ENCODE results near the gene TEAD1. TPM values are rescaled to one million over a fixed set of nuclear protein-coding genes. Genes with fewer than 3 reads are reported as not detected.

The TEAD1 gene
- polyA plus RNA-seq, 4 donors = 76.3 to 94.0 (median 83.1) TPM

- DNase-seq (ENCODE audit: low read depth in 4 of 4, low spot score in 3 of 4) = no peak
Measured at GRCh38 chr11:12963792-12964536, 289.7 kb downstream of the TEAD1 start.

GRCh38 chr11:12964650-12965049 lies 290.4 kb downstream of the TEAD1 start:
- no peak for DNase-seq (ENCODE audit: low read depth in 4 of 4, low spot score in 3 of 4)

- no peak for DNase-seq (ENCODE audit: low read depth in 4 of 4, low spot score in 3 of 4)
Measured at GRCh38 chr11:12966002-12966401, 291.8 kb downstream of the TEAD1 start.

- no peak for DNase-seq (ENCODE audit: low read depth in 4 of 4, low spot score in 3 of 4)
Measured at GRCh38 chr11:12968101-12968500, 293.9 kb downstream of the TEAD1 start.

- DNase-seq (ENCODE audit: low read depth in 4 of 4, low spot score in 3 of 4) = peak in 1 of 4 donors; percentile 68
Measured at GRCh38 chr11:12968826-12969225, 294.6 kb downstream of the TEAD1 start.

- no peak for DNase-seq (ENCODE audit: low read depth in 4 of 4, low spot score in 3 of 4)
Measured at GRCh38 chr11:12971955-12972354, 297.7 kb downstream of the TEAD1 start.

GRCh38 chr11:12973528-12974181 lies 299.4 kb downstream of the TEAD1 start:
- DNase-seq (ENCODE audit: low read depth in 4 of 4, low spot score in 3 of 4) = no peak

- DNase-seq (ENCODE audit: low read depth in 4 of 4, low spot score in 3 of 4) = no peak
Measured at GRCh38 chr11:12975195-12975594, 301.0 kb downstream of the TEAD1 start.

GRCh38 chr11:12979928-12980689 lies 305.9 kb downstream of the TEAD1 start:
- DNase-seq (ENCODE audit: low read depth in 4 of 4, low spot score in 3 of 4) = peak in 1 of 4 donors; percentile 67

- no peak for DNase-seq (ENCODE audit: low read depth in 4 of 4, low spot score in 3 of 4)
Measured at GRCh38 chr11:12981676-12982522, 307.7 kb downstream of the TEAD1 start.

GRCh38 chr11:12983336-12983735 lies 309.1 kb downstream of the TEAD1 start:
- DNase-seq (ENCODE audit: low read depth in 4 of 4, low spot score in 3 of 4) = no peak

- DNase-seq (ENCODE audit: low read depth in 4 of 4, low spot score in 3 of 4) = no peak
Measured at GRCh38 chr11:12986194-12986898, 312.1 kb downstream of the TEAD1 start.

- DNase-seq (ENCODE audit: low read depth in 4 of 4, low spot score in 3 of 4) = peak in 1 of 4 donors; percentile 52
Measured at GRCh38 chr11:12989428-12990161, 315.4 kb downstream of the TEAD1 start.

- no peak for DNase-seq (ENCODE audit: low read depth in 4 of 4, low spot score in 3 of 4)
Measured at GRCh38 chr11:12990162-12990480, 315.9 kb downstream of the TEAD1 start.

GRCh38 chr11:12991426-12991825 lies 317.2 kb downstream of the TEAD1 start:
- no peak for DNase-seq (ENCODE audit: low read depth in 4 of 4, low spot score in 3 of 4)

GRCh38 chr11:12993626-12994025 lies 319.4 kb downstream of the TEAD1 start:
- no peak for DNase-seq (ENCODE audit: low read depth in 4 of 4, low spot score in 3 of 4)

Measured in left renal pelvis (tissue), 4 donors.